Measurements from ENCODE around the gene GPR151.

GRCh38 chr5:146549615-146550014 lies 33.6 kb upstream of the GPR151 start:
- TF ChIP-seq TCF7L2 (IDR thresholded peaks at IDR 0.05; ENCODE audit: low read depth, low read length) (no peak), MXD4 (CRISPR knock-in tag; IDR thresholded peaks at IDR 0.05) (no peak), XRCC5 (optimal IDR thresholded peaks at IDR 0.05; ENCODE audit: low read length) (no peak), CTCF (CRISPR knock-in tag; IDR thresholded peaks at IDR 0.05) (no peak), ZSCAN29 (CRISPR knock-in tag; conservative IDR thresholded peaks at IDR 0.05) (no peak)
